HUES64 (cell line): ENCODE measurements around the gene GAD1.

Experiments used
- H3K27ac ChIP-seq: 2 replicates; pipeline ENCODE4 v1.7.0; 2013; ENCODE audit warnings: low read depth, low read length, inconsistent platforms
- H3K27me3 ChIP-seq: 2 replicates; pipeline ENCODE4 v1.6.1; 2013; ENCODE audit warnings: mild to moderate bottlenecking, low read length; ENCODE audit not compliant: insufficient read depth
- H3K36me3 ChIP-seq: 2 replicates; pipeline ENCODE4 v1.6.1; 2013; ENCODE audit warnings: mild to moderate bottlenecking, low read length; ENCODE audit not compliant: insufficient read depth
- H3K4me1 ChIP-seq: 2 replicates; pipeline ENCODE4 v1.6.1; 2013; ENCODE audit warnings: mild to moderate bottlenecking, low read length, moderate library complexity; ENCODE audit not compliant: insufficient read depth
- H3K4me3 ChIP-seq: 2 replicates; pipeline ENCODE4 v1.5.1; 2013; ENCODE audit warnings: mild to moderate bottlenecking, low read length, moderate library complexity
- H3K9ac ChIP-seq: 2 replicates; pipeline ENCODE4 v1.6.1; 2013; ENCODE audit warnings: mild to moderate bottlenecking, low read depth, low read length
- H3K9me3 ChIP-seq: 2 replicates; pipeline ENCODE4 v1.6.1; 2013; ENCODE audit warnings: low read depth, low read length; ENCODE audit not compliant: insufficient read depth
- WGBS: fragments of 150-250, 120-280 bp; methylation state at CpG from one replicate; pipeline ENCODE4 v1.1.7; 2013; ENCODE audit warnings: missing lambda C conversion rate; 5-methylcytosine and 5-hydroxymethylcytosine counted together

The GAD1 gene

DNA sequence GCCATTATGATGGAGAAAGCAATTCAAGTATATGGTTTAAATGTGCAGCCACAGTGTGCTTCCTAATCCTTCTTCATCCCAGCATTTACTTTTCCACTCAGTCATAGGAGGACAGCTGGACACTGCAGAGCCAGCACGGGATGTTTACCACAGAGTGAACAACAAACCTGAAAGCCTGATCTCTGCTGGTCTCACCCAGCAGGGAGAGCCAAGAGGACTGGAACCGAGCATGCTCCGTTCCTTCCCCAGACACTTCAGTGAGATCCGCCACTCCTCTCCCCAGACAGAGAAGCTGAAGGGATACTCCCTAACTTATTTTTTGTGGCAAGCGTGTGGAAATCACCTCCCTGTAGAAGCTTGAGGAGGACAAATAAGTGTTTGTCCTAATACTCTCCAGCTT lies 89.2 kb downstream of the GAD1 start:
- Histone ChIP-seq H3K27me3 (no peaks in the 10 kb centered on the region), H3K27ac (no peak overlapping the region), H3K4me3 (no peak overlapping the region), H3K4me1 (0 out of 2 replicates have a peak, but pooled peaks cover 4% of the 10 kb centered on the region), H3K9me3 (peaks cover 8% of the 10 kb centered on the region), H3K9ac (no peak overlapping the region), H3K36me3 (no peaks in the 10 kb centered on the region)
- WGBS, result 69% methylated on average over 5 of the region's 5 CpGs
